Measurements from ENCODE around the gene LCN2. TPM values are rescaled to one million over a fixed set of nuclear protein-coding genes. Genes with fewer than 3 reads are reported as not detected.

LCN2 gene
- total and polyA plus RNA-seq, 9 of the 15 experiments (the other 6 are each of a cell fraction or from before 2014, with no cell fraction given) = 0.10 to 1.2 (median 0.44) TPM; not detected in 1

- TF ChIP-seq GMEB1 (CRISPR knock-in tag; IDR thresholded peaks at IDR 0.05) (peak; percentile 47; the same call in 1 of the 2 replicates), BRCA1 (IDR thresholded peaks at IDR 0.05) (no peak), BRCA1 (CRISPR knock-in tag; IDR thresholded peaks at IDR 0.05) (peak; percentile 69; the same call in 1 of the 2 replicates), PBX2 (CRISPR knock-in tag; IDR thresholded peaks at IDR 0.05; ENCODE audit: low read depth) (no peak), PBX2 (tag; conservative IDR thresholded peaks at IDR 0.05; ENCODE audit: low read depth) (no peak), ZNF740 (CRISPR knock-in tag; IDR thresholded peaks at IDR 0.05) (peak; percentile 85), ZNF740 (tag; IDR thresholded peaks at IDR 0.05) (0 out of 4 replicates have a peak, but pooled peaks of 1 of the 2 experiments have one; percentile 38), TAF15 (IDR thresholded peaks at IDR 0.05; ENCODE audit: low read depth, low read length) (no peak), NRF1 (conservative IDR thresholded peaks at IDR 0.05 in 1 of 2, IDR thresholded peaks at IDR 0.05 in 1 of 2) (peak; percentile 82 to 85), CGGBP1 (CRISPR knock-in tag; IDR thresholded peaks at IDR 0.05) (no peak), TEAD1 (CRISPR knock-in tag; IDR thresholded peaks at IDR 0.05) (peak in 1 of 2 experiments; percentile 56; a peak in 1 of 4 replicates), ETS1 (conservative IDR thresholded peaks at IDR 0.05; ENCODE audit: control insufficient read depth, low read depth, low read length) (no peak; the same call in 1 of the 2 replicates), FOS (IDR thresholded peaks at IDR 0.05; ENCODE audit: extremely low read depth, insufficient read length) (no peak), ZKSCAN3 (CRISPR knock-in tag; IDR thresholded peaks at IDR 0.05) (no peak), ZNF668 (CRISPR knock-in tag; IDR thresholded peaks at IDR 0.05) (no peak), ELF2 (CRISPR knock-in tag; IDR thresholded peaks at IDR 0.05) (0 out of 2 replicates have a peak, but pooled peaks have one; percentile 35), ZEB2 (IDR thresholded peaks at IDR 0.05) (no peak), CREB3 (tag; conservative IDR thresholded peaks at IDR 0.05; ENCODE audit: low read depth) (no peak), ATF7 (IDR thresholded peaks at IDR 0.05) (peak; percentile 12; the same call in 1 of the 2 replicates)
Measured at GRCh38 chr9:128127568-128127989, 21.7 kb upstream of the LCN2 start, which contains the start of gene PTGES2 (continued).
